Measurements from ENCODE around the gene CNOT9. TPM values are rescaled to one million over a fixed set of nuclear protein-coding genes. Genes with fewer than 3 reads are reported as not detected.
"Not testable (repeated sequence)": the region's sequence is repeated elsewhere in the genome, so short reads cannot be mapped to it uniquely, and the experiment has no call there.

The CNOT9 gene, protein sequence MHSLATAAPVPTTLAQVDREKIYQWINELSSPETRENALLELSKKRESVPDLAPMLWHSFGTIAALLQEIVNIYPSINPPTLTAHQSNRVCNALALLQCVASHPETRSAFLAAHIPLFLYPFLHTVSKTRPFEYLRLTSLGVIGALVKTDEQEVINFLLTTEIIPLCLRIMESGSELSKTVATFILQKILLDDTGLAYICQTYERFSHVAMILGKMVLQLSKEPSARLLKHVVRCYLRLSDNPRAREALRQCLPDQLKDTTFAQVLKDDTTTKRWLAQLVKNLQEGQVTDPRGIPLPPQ
- 63.6 TPM for polyA plus RNA-seq (2012; ENCODE audit: missing spikeins)

DNA sequence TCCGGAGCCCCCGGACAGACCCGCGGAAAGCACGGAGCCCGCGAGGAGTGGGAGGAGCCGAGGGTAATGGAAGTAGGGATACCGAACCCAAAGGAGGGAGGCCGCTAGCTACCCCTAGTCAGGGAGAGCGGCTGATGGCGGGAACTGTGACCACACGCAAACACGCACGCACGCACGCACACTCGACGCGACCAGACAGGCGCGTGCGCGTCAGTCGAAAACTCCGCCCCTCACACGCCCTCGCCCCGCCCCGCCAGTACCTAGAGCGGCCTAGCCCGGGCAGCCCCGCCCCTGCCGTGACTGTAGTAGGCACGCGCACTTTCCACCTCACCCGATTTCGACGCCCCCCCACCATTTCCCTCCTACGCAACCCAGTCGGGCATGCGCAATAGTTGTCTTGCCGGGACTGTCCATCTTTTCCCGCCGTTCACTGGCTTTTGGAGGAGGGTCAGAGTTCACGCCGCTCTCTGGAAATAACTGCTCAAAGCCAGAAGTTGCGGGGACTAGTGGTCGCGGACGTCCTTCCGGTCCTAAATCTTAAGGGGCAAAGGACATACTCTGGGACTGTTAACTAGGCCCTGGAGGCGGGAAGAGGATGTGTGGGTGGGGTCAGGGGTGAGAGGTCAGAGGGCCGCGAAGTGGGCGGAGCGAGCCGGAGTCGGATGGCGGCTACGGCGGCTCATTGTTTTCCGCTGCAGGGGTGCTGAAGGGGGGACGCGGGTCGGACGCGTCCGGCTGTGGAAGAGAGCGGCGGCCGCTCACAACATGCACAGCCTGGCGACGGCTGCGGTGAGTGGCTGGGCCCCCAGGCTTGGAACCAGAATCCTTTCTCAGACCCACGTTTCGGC, at the start of gene CNOT9, which contains the start of gene USP37:
Gene CNOT9, plus strand, starts transcription at position 650 of the 848 bp plus-strand sequence. Its CDS starts 116 bp downstream, at position 766.
Gene USP37, minus strand, starts transcription at position 162 of the 848 bp plus-strand sequence. CDS start 9,698 bp downstream, outside the sequence.
- FAIRE-seq (peak; percentile 99), DNase-seq (ENCODE audit: insufficient read length) (peak; percentile 81)
- TF ChIP-seq POLR2A (IDR thresholded peaks at IDR 0.05; ENCODE audit: low read depth, low read length) (peak; percentile 92), TAF1 (IDR thresholded peaks at IDR 0.05; ENCODE audit: borderline replicate concordance, low read depth, low read length) (peak; percentile 79), POLR2AphosphoS5 (IDR thresholded peaks at IDR 0.05; ENCODE audit: low read depth, low read length) (peak; percentile 91)

DNA sequence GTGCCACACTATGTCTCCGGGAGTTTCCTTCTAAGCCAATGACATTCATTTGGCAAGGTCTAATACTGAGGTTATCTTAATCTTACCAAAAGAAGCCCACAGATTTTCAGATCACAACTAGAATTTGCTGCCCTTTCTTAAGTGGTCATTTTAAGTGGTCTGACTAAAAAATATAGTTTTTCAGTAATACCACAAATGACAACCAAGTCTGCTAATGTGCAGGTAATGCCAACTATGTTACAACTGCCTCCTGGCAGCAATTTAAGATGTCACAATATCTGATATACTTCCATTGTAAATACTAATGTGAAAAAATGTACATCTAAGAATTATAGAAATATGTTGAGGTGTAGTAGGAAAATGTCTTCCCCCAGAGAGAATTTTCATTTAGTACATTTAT, 49.8 kb upstream of the CNOT9 start:
- FAIRE-seq (no peak), DNase-seq (ENCODE audit: insufficient read length) (no peak)
- TF ChIP-seq TAF1 (IDR thresholded peaks at IDR 0.05; ENCODE audit: borderline replicate concordance, low read depth, low read length) (no peak), POLR2A (IDR thresholded peaks at IDR 0.05; ENCODE audit: low read depth, low read length) (no peak), POLR2AphosphoS5 (IDR thresholded peaks at IDR 0.05; ENCODE audit: low read depth, low read length) (no peak)

GRCh38 chr2:218523651-218524050, 45.0 kb upstream of the CNOT9 start:
- DNase-seq (ENCODE audit: insufficient read length) (no peak), FAIRE-seq (no peak)
- TF ChIP-seq TAF1 (IDR thresholded peaks at IDR 0.05; ENCODE audit: borderline replicate concordance, low read depth, low read length), result no peak
- TF ChIP-seq POLR2A (IDR thresholded peaks at IDR 0.05; ENCODE audit: low read depth, low read length), result no peak
- no peak for TF ChIP-seq POLR2AphosphoS5 (IDR thresholded peaks at IDR 0.05; ENCODE audit: low read depth, low read length)

- DNase-seq (ENCODE audit: insufficient read length); FAIRE-seq: not testable (repeated sequence)
These were observed 40.2 kb upstream of the CNOT9 start for GRCh38 chr2:218528409-218528808.

DNA sequence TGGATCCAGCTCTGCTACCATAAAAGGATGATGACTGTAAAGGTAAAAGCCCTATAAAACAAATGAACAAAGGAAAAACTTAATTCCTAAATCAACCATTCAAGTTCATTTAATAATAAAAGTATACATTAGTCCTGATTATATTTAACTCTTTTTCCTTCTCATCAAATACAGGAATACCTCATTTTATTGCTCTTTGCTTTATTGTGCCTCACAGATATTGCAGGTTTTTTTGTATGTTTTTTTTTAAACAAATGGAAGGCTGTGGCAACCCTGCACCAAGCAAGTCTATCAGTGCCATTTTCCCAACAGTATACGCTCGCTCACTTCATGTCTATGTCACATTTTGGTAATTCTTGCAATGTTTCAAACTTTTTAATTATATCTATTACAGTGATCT, 38.6 kb upstream of the CNOT9 start:
- DNase-seq (ENCODE audit: insufficient read length) (no peak), FAIRE-seq (no peak)
- TF ChIP-seq TAF1 (IDR thresholded peaks at IDR 0.05; ENCODE audit: borderline replicate concordance, low read depth, low read length), result no peak
- TF ChIP-seq POLR2AphosphoS5 (IDR thresholded peaks at IDR 0.05; ENCODE audit: low read depth, low read length), result no peak
- TF ChIP-seq POLR2A (IDR thresholded peaks at IDR 0.05; ENCODE audit: low read depth, low read length), result no peak

DNA sequence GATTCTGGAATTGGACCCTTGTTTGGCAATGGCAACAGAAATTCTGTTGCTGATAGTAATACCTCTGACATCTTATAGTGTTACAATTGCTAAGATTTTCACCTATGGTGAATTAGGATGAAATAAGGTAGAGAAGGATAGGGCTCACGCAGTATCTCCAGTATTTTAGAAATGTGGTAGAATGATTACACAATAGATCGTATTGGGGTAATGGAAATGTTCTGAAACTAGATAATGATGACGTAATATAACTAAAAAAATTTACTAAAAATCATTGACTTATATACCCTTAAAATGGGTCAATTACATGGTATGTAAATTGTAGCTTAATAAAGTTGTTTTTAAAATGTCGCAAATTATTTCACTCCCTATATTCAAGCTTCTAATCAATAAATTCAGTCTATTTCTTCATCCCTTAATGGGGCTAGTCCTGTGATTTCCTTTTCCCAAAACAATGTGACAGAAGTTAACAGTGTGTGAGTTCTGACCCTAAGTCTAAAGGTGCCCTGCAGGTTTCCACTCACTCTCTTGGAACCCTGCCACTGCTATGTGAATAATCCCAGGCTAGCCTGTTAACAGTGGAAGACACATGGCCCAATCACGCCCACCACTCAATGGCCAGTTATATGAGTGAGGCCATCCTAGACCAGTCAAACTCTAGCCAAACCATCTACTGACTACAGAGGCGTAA, 31.7 kb upstream of the CNOT9 start:
- no peak for DNase-seq (ENCODE audit: insufficient read length)
- no peak for FAIRE-seq

GRCh38 chr2:218540015-218540414, 28.6 kb upstream of the CNOT9 start:
- FAIRE-seq (no peak), DNase-seq (ENCODE audit: insufficient read length) (no peak)
- TF ChIP-seq POLR2A (IDR thresholded peaks at IDR 0.05; ENCODE audit: low read depth, low read length), result no peak
- no peak for TF ChIP-seq POLR2AphosphoS5 (IDR thresholded peaks at IDR 0.05; ENCODE audit: low read depth, low read length)
- TF ChIP-seq TAF1 (IDR thresholded peaks at IDR 0.05; ENCODE audit: borderline replicate concordance, low read depth, low read length), result no peak

More for the DNA sequence above, 31.7 kb upstream of the CNOT9 start:
- TF ChIP-seq POLR2A (IDR thresholded peaks at IDR 0.05; ENCODE audit: low read depth, low read length) (no peak), TAF1 (IDR thresholded peaks at IDR 0.05; ENCODE audit: borderline replicate concordance, low read depth, low read length) (no peak), POLR2AphosphoS5 (IDR thresholded peaks at IDR 0.05; ENCODE audit: low read depth, low read length) (no peak)

DNA sequence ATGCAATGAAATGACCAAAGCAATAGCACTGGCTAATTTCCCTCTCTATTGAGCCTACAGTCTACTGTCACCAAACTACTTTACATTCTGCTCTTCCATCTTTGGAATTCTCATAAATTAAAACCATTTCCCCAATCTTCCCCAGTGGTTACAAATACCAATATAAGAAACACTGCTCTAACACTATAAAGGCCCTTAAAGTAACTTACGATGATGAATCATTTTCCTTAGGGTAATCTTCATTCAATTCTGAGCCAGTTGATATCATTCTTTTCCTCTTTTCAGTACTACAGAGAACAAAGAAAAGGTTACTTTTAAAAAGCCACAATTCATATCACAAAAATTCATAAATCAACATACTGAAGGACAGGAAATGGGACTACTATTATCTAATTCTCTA, 22.6 kb upstream of the CNOT9 start:
- TF ChIP-seq TAF1 (IDR thresholded peaks at IDR 0.05; ENCODE audit: borderline replicate concordance, low read depth, low read length), result no peak
- TF ChIP-seq POLR2A (IDR thresholded peaks at IDR 0.05; ENCODE audit: low read depth, low read length), result no peak
- TF ChIP-seq POLR2AphosphoS5 (IDR thresholded peaks at IDR 0.05; ENCODE audit: low read depth, low read length), result no peak
- no peak for FAIRE-seq
- no peak for DNase-seq (ENCODE audit: insufficient read length)

DNA sequence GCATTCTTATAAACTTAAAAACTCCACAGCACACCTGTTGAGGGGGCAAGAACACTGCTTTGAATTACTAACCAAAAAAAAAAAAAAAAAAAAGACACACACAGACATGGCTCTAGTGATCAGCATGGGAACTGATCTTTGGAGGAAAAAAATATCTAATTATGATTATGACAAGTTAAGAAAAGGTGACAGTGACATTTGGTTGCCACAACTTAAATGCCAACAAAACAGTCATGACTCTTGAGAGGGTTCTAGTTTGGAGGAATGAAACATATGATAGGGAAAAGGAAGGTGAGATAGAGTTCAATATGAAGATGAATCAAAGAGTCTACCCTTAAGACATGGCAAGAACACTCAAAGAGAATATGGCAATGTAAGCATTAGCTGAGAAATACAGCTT, 21.1 kb upstream of the CNOT9 start:
- DNase-seq (ENCODE audit: insufficient read length) (no peak), FAIRE-seq (no peak)
- TF ChIP-seq POLR2AphosphoS5 (IDR thresholded peaks at IDR 0.05; ENCODE audit: low read depth, low read length) (no peak), POLR2A (IDR thresholded peaks at IDR 0.05; ENCODE audit: low read depth, low read length) (no peak), TAF1 (IDR thresholded peaks at IDR 0.05; ENCODE audit: borderline replicate concordance, low read depth, low read length) (no peak)

DNA sequence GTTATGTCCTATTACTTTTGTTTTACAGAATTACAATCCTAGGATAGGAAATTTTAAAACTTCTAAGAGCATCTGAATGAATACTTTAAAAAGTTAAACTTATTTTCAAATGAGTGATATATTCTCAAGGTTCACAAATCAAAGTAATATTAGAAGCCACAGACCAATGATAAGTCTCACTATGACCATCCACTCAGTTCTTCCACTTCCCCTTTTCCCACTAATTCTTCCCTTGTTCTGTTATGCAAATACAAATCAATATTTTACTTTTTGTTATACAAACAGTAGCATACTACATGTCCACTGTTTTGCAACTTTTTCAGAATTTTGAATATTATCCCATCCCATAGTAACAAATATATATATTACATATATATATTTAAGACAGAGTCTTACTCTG, 20.7 kb upstream of the CNOT9 start:
- no peak for DNase-seq (ENCODE audit: insufficient read length)
- FAIRE-seq, result no peak
- TF ChIP-seq TAF1 (IDR thresholded peaks at IDR 0.05; ENCODE audit: borderline replicate concordance, low read depth, low read length) (no peak), POLR2A (IDR thresholded peaks at IDR 0.05; ENCODE audit: low read depth, low read length) (no peak), POLR2AphosphoS5 (IDR thresholded peaks at IDR 0.05; ENCODE audit: low read depth, low read length) (no peak)

- not testable (repeated sequence) for FAIRE-seq; DNase-seq (ENCODE audit: insufficient read length)
These were observed 14.4 kb upstream of the CNOT9 start for GRCh38 chr2:218554225-218554624.

Data from GM12892 (cell line).